CD14-positive monocyte (primary cell): ENCODE results near the gene DZIP1. TPM values are rescaled to one million over a fixed set of nuclear protein-coding genes. Genes with fewer than 3 reads are reported as not detected.

Experiments used
- DNase-seq, 3 donors: peaks; one replicate each; pipeline ENCODE4 v3.0.0-alpha.2; 2011 to 2022
- H2AFZ ChIP-seq: 2 replicates; pipeline ENCODE4 v1.6.0; 2012; ENCODE audit warnings: mild to moderate bottlenecking, low read depth, low read length, inconsistent platforms; ENCODE audit not compliant: insufficient read depth, poor library complexity, severe bottlenecking
- H3K27ac ChIP-seq, 2 donors: 1 replicate in 1 of 2; 2 replicates in 1 of 2; pipeline ENCODE4 v1.5.1; 2012 to 2013; ENCODE audit warnings: low read length in 2 of 2, control low read depth in 1 of 2, inconsistent platforms in 1 of 2, low read depth in 1 of 2, mild to moderate bottlenecking in 1 of 2
- H3K27me3 ChIP-seq, 2 donors: one replicate each; pipeline versions ENCODE4 v1.6.0 to v1.6.1; 2011 to 2013; ENCODE audit warnings: low read length in 2 of 2; ENCODE audit not compliant: control insufficient read depth in 2 of 2, insufficient read depth in 2 of 2
- H3K36me3 ChIP-seq, 2 donors: replicated peaks in 1 of 2; 1 replicate in 1 of 2; 2 replicates in 1 of 2; pipeline versions ENCODE4 v1.5.1 to v1.6.1; 2012 to 2013; ENCODE audit warnings: low read length in 2 of 2, control low read depth in 1 of 2, inconsistent platforms in 1 of 2, mild to moderate bottlenecking in 1 of 2; ENCODE audit not compliant: insufficient read depth in 2 of 2, control insufficient read depth in 1 of 2
- H3K4me1 ChIP-seq, 2 donors: 1 replicate in 1 of 2; 2 replicates in 1 of 2; pipeline versions ENCODE4 v1.5.1 to v1.6.1; 2012 to 2013; ENCODE audit warnings: low read length in 2 of 2, control low read depth in 1 of 2, inconsistent platforms in 1 of 2, mild to moderate bottlenecking in 1 of 2, moderate library complexity in 1 of 2; ENCODE audit not compliant: insufficient read depth in 2 of 2, control insufficient read depth in 1 of 2
- H3K4me2 ChIP-seq: replicated peaks from 2 replicates; pipeline ENCODE3; 2012; ENCODE audit warnings: low read length, moderate library complexity, mild to moderate bottlenecking; ENCODE audit not compliant: poor library complexity, severe bottlenecking; ENCODE audit errors: extremely low read depth
- H3K4me3 ChIP-seq, 3 experiments: fragments of 200-600 bp in 1 of 3; sonication (generic) in 1 of 3; replicated peaks in 1 of 3; 1 replicate in 2 of 3; 2 replicates in 1 of 3; pipeline ENCODE4 v1.5.1; 2011 to 2013; ENCODE audit warnings: low read length in 3 of 3, mild to moderate bottlenecking in 3 of 3, control low read depth in 2 of 3, low read depth in 2 of 3, inconsistent platforms in 1 of 3, moderate library complexity in 1 of 3
- H3K79me2 ChIP-seq: 2 replicates; pipeline ENCODE4 v1.6.0; 2012; ENCODE audit warnings: mild to moderate bottlenecking, control low read depth, inconsistent platforms, low read length, moderate library complexity; ENCODE audit not compliant: insufficient read depth
- H3K9ac ChIP-seq: 2 replicates; pipeline ENCODE4 v1.6.0; 2017; ENCODE audit warnings: low read length, mild to moderate bottlenecking; ENCODE audit not compliant: insufficient read depth, poor library complexity, severe bottlenecking
- H3K9me3 ChIP-seq, 2 donors: replicated peaks in 1 of 2; 1 replicate in 1 of 2; 2 replicates in 1 of 2; pipeline versions ENCODE4 v1.5.1 to v1.6.1; 2012 to 2013; ENCODE audit warnings: low read length in 2 of 2, control low read depth in 1 of 2; ENCODE audit not compliant: control insufficient read depth in 1 of 2, insufficient read depth in 1 of 2
- H4K20me1 ChIP-seq: 2 replicates; pipeline ENCODE4 v1.6.0; 2012; ENCODE audit warnings: mild to moderate bottlenecking, low read length, control low read depth, moderate library complexity; ENCODE audit not compliant: insufficient read depth
- H3K27ac Mint-ChIP-seq, 7 donors: one replicate each; pipeline ENCODE4 v1.8.0; 2020; ENCODE audit warnings: mild to moderate bottlenecking in 7 of 7, mixed read lengths in 7 of 7, moderate library complexity in 6 of 7, inconsistent platforms in 2 of 7
- H3K27me3 Mint-ChIP-seq, 3 donors: one replicate each; pipeline ENCODE4 v1.8.0; 2021 to 2022; ENCODE audit warnings: low read depth in 3 of 3, mild to moderate bottlenecking in 3 of 3, mixed read lengths in 3 of 3, moderate library complexity in 3 of 3, inconsistent platforms in 1 of 3
- H3K36me3 Mint-ChIP-seq, 2 donors: one replicate each; pipeline ENCODE4 v1.8.0; 2020; ENCODE audit warnings: mixed read lengths in 2 of 2, inconsistent platforms in 1 of 2, mild to moderate bottlenecking in 1 of 2
- H3K4me1 Mint-ChIP-seq: one replicate; pipeline ENCODE4 v1.8.0; 2020; ENCODE audit warnings: mild to moderate bottlenecking, mixed read lengths
- H3K4me3 Mint-ChIP-seq, 2 donors: one replicate each; pipeline ENCODE4 v1.8.0; 2020; ENCODE audit warnings: mild to moderate bottlenecking in 2 of 2, mixed read lengths in 2 of 2, moderate library complexity in 1 of 2
- H3K9me3 Mint-ChIP-seq, 7 donors: one replicate each; pipeline ENCODE4 v1.8.0; 2020 to 2022; ENCODE audit warnings: mixed read lengths in 7 of 7, mild to moderate bottlenecking in 6 of 7, moderate library complexity in 6 of 7, inconsistent platforms in 2 of 7
- CTCF ChIP-seq: fragments of 200-600 bp; IDR thresholded peaks from one replicate; pipeline ENCODE4 v1.8.0; 2022; ENCODE audit warnings: antibody characterized with exemption, mild to moderate bottlenecking
- WGBS: methylation state at CpG from one replicate; pipeline ENCODE4 v1.1.5; 2013; ENCODE audit warnings: missing lambda C conversion rate; ENCODE audit not compliant: insufficient coverage; 5-methylcytosine and 5-hydroxymethylcytosine counted together
- intact Hi-C, 2 donors: fragments of 100-400 bp; cut with micrococcal nuclease; formaldehyde crosslinking; loops; one replicate each; pipeline versions ENCODE4 v1.15.0 to v1.15.1; 2023
- polyA plus RNA-seq, 3 donors: library from polyadenylated mRNA; depleted of rRNA in 1 of 3; unstranded in 2 of 3; stranded (reverse) in 1 of 3; fragments of 300-500 nt in 2 of 3; fragments of >200 nt in 1 of 3; fragmentation: Illumina TruSeq in 2 of 3; gene quantifications; 1 replicate in 2 of 3; 2 replicates in 1 of 3; pipeline ENCODE4 v1.2.3, GENCODE V29; 2012 to 2021

DZIP1 gene
- polyA plus RNA-seq, 3 donors: not detected

- no peaks in the 10 kb centered on the region for H4K20me1 ChIP-seq
- intact Hi-C loops: loop anchor here (5.0 to 10.0 kb wide), 3 partner anchors 128 to 298 kb away; no protein-coding TSS in a partner anchor
- peaks cover 12% of the 10 kb centered on the region for H3K4me1 Mint-ChIP-seq
- H3K27ac ChIP-seq: no peak overlapping the region
- no peak overlapping the region for H3K27ac Mint-ChIP-seq
- no peak overlapping the region for H3K9ac ChIP-seq
- no peak overlapping the region for H3K4me3 Mint-ChIP-seq
- H3K27me3 Mint-ChIP-seq: peaks cover 0 to 3% (median 0%) of the 10 kb centered on the region in 3 donors
- H3K79me2 ChIP-seq: no peaks in the 10 kb centered on the region
- no peak overlapping the region for H2AFZ ChIP-seq
- 67% methylated on average over 2 of the region's 6 CpGs for WGBS
- no peak overlapping the region for H3K4me3 ChIP-seq
- H3K36me3 ChIP-seq: no peaks in the 10 kb centered on the region
- no peaks in the 10 kb centered on the region for H3K36me3 Mint-ChIP-seq
- peaks cover 7 to 10% of the 10 kb centered on the region in 2 donors for H3K4me1 ChIP-seq
- H3K9me3 ChIP-seq: peaks cover 0 to under 1% of the 10 kb centered on the region in 2 donors
- peak in 1 of 3 donors; percentile 42 for DNase-seq
- H3K9me3 Mint-ChIP-seq: peaks cover 0 to under 1% (median 0%) of the 10 kb centered on the region in 7 donors
- peak; percentile 72 for TF ChIP-seq CTCF
- no peak overlapping the region for H3K4me2 ChIP-seq
- no peaks in the 10 kb centered on the region for H3K27me3 ChIP-seq
These were observed 107.8 kb downstream of the DZIP1 start for GRCh38 chr13:95536632-95537241.

- H3K4me3 ChIP-seq: no peak overlapping the region
- H2AFZ ChIP-seq: no peak overlapping the region
- no peak for DNase-seq
- H3K27me3 ChIP-seq: no peaks in the 10 kb centered on the region
- no peaks in the 10 kb centered on the region for H3K79me2 ChIP-seq
- Mint-ChIP-seq H3K4me1 (peaks cover 4% of the 10 kb centered on the region), H3K9me3 (no peaks in the 10 kb centered on the region), H3K4me3 (no peak overlapping the region), H3K27me3 (peaks cover 0 to 3% (median 0%) of the 10 kb centered on the region in 3 donors), H3K36me3 (no peaks in the 10 kb centered on the region), H3K27ac (peak overlapping the region in 1 of 7 donors; percentile 20)
- H3K4me2 ChIP-seq: no peak overlapping the region
- no peaks in the 10 kb centered on the region for H3K9me3 ChIP-seq
- no peak overlapping the region for H3K27ac ChIP-seq
- 79% methylated on average over 3 of the region's 3 CpGs for WGBS
- no peaks in the 10 kb centered on the region for H4K20me1 ChIP-seq
- TF ChIP-seq CTCF: no peak
- H3K4me1 ChIP-seq: peaks cover 2 to 3% of the 10 kb centered on the region in 2 donors
- H3K36me3 ChIP-seq: no peaks in the 10 kb centered on the region
- no peak overlapping the region for H3K9ac ChIP-seq
- intact Hi-C loops: loop anchor here (5.0 to 10.0 kb wide), 3 partner anchors 130 to 300 kb away; no protein-coding TSS in a partner anchor
These were observed 109.3 kb downstream of the DZIP1 start for GRCh38 chr13:95535243-95535642.
